SK-N-MC (cell line): Measurements from ENCODE around the gene MMAB.

Experiments used
- DNase-seq: peaks from one replicate; pipeline ENCODE4 v3.0.0-alpha.2; 2011; ENCODE audit warnings: low read depth, low spot score
- H3K27ac ChIP-seq: fragments of 200-600 bp; sonication (generic); 2 replicates; pipeline ENCODE4 v1.5.1; 2016; ENCODE audit warnings: mixed run types
- H3K36me3 ChIP-seq: fragments of 200-600 bp; sonication (generic); 2 replicates; pipeline ENCODE4 v1.6.1; 2017; ENCODE audit warnings: antibody characterized with exemption, low read length, mixed read lengths; ENCODE audit not compliant: insufficient read depth
- H3K4me3 ChIP-seq: fragments of 200-600 bp; sonication (generic); 2 replicates; pipeline ENCODE4 v1.5.1; 2016
- H3K9ac ChIP-seq: fragments of 200-600 bp; sonication (generic); 2 replicates; pipeline ENCODE4 v1.8.0; 2017; ENCODE audit warnings: mixed run types, mixed read lengths; ENCODE audit not compliant: insufficient read length
- H3K9me3 ChIP-seq: fragments of 200-600 bp; sonication (generic); 2 replicates; pipeline ENCODE4 v1.6.1; 2017; ENCODE audit warnings: low read depth, mild to moderate bottlenecking, antibody characterized with exemption, low read length, moderate library complexity, mixed read lengths
- EZH2 ChIP-seq: fragments of 200-600 bp; sonication (generic); IDR thresholded peaks from one replicate; pipeline ENCODE4 v1.6.1; 2017; ENCODE audit warnings: antibody characterized with exemption
- FOXP2 ChIP-seq: optimal IDR thresholded peaks from 2 replicates; pipeline ENCODE3; 2011; ENCODE audit warnings: mild to moderate bottlenecking, moderate library complexity; ENCODE audit not compliant: insufficient read depth; ENCODE audit errors: extremely low read length, control extremely low read depth
- POLR2AphosphoS5 ChIP-seq: IDR thresholded peaks from 2 replicates; pipeline ENCODE4 v1.6.1; 2012; ENCODE audit warnings: mild to moderate bottlenecking, low read depth, low read length, borderline replicate concordance

The MMAB gene

DNA sequence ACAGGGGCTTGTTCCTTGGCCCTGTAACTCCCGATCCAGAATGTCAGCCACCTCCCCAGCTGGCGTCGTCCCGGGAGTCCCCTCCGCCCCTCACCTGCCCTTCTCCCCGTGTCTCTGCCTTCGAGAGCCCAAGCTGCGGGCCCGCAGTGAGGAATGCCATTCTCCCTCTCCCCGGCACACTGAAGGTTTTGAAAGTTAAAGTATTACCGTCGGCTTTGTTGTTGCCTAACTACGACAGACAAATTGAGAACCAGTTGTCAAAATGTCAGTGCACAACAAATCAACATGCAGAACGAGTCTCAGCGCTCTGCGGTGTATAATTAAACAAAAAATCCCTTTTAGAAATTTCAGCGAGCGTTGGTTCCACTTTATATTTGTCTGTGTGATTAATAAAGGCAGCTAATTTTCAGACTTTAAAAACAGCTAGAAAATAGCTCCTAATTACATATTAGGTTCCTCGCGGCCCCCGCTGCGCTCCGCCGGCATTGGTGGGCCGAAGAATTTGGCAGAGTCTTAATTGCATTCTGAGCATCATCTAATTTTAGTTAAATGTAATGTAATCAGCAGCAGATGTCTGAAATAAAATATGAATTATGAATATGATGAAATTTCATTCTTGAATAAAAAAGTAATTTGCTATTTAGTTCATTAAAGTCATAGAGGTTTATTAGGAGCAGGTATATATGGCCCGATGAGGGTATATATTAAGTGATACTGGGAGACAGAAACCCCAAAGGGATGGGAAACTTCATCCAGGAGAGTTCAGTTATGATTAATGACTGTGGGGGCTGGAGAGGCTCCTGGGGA, 40.5 kb upstream of the MMAB start:
- H3K4me3 ChIP-seq: no peak overlapping the region
- H3K36me3 ChIP-seq: no peaks in the 10 kb centered on the region
- no peaks in the 10 kb centered on the region for H3K9me3 ChIP-seq
- TF ChIP-seq FOXP2 (no peak), POLR2AphosphoS5 (no peak), EZH2 (no peak)
- H3K27ac ChIP-seq: no peak overlapping the region
- DNase-seq: no peak
- H3K9ac ChIP-seq: no peak overlapping the region

GRCh38 chr12:109612975-109613502, 39.7 kb upstream of the MMAB start:
- H3K9me3 ChIP-seq: no peaks in the 10 kb centered on the region
- DNase-seq: no peak
- TF ChIP-seq POLR2AphosphoS5: no peak
- no peak for TF ChIP-seq EZH2
- TF ChIP-seq FOXP2: no peak
- H3K27ac ChIP-seq: no peak overlapping the region
- H3K4me3 ChIP-seq: no peak overlapping the region
- no peak overlapping the region for H3K9ac ChIP-seq
- H3K36me3 ChIP-seq: no peaks in the 10 kb centered on the region

- H3K36me3 ChIP-seq: no peaks in the 10 kb centered on the region
- H3K9me3 ChIP-seq: no peaks in the 10 kb centered on the region
- no peak for DNase-seq
Observed at GRCh38 chr12:109612003-109612402, 38.7 kb upstream of the MMAB start.

DNA sequence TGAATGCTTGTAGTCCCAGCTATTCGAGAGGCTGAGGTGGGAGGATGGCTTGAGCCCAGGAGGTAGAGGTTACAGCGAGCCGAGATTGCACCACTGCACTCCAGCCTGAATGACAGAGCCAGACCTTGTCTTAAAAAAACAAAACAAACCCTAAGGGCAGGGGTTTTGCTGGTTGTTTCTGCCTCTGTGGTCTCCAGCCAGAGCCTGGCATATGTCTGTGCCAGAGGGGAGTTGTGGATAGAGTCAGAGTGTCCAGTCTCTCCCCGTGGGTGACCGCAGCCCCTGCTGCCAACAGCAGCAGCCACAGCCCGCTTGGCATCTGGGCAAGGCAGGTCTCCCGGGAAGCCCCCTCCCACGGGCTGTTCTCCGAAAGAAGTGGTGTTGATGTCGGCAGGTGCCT, 37.9 kb upstream of the MMAB start:
- Histone ChIP-seq H3K27ac (no peak overlapping the region), H3K9me3 (no peaks in the 10 kb centered on the region), H3K9ac (no peak overlapping the region), H3K4me3 (no peak overlapping the region), H3K36me3 (no peaks in the 10 kb centered on the region)
- no peak for DNase-seq
- TF ChIP-seq EZH2 (no peak), FOXP2 (no peak), POLR2AphosphoS5 (no peak)

More at GRCh38 chr12:109612003-109612402, 38.7 kb upstream of the MMAB start:
- H3K27ac ChIP-seq: no peak overlapping the region
- no peak overlapping the region for H3K9ac ChIP-seq
- no peak overlapping the region for H3K4me3 ChIP-seq
- no peak for TF ChIP-seq FOXP2
- TF ChIP-seq POLR2AphosphoS5: no peak
- no peak for TF ChIP-seq EZH2

DNA sequence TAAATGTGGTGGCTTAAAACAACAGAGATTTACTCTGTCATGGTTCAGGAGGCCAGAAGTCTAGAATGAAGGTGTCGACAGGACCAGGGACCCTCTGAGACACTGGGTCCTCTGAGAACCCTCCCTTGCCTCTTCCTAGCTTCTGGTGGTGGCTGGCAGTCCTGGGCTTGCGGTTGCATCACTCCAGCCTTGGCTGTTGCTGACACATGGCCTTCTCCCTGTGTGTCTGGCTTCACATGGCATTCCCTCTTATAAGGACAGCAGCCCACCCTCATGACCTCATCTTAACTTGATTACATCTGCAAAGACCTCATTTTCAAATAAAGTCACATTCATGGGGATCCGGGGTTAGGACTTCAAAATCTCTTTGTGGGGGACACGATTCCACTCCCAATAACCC, 37.2 kb upstream of the MMAB start:
- H3K9ac ChIP-seq: no peak overlapping the region
- DNase-seq: no peak
- H3K4me3 ChIP-seq: no peak overlapping the region
- no peaks in the 10 kb centered on the region for H3K36me3 ChIP-seq
- no peak overlapping the region for H3K27ac ChIP-seq
- H3K9me3 ChIP-seq: no peaks in the 10 kb centered on the region
- TF ChIP-seq FOXP2 (no peak), EZH2 (no peak), POLR2AphosphoS5 (no peak)

- Histone ChIP-seq H3K27ac (no peak overlapping the region), H3K9ac (no peak overlapping the region), H3K4me3 (no peak overlapping the region), H3K36me3 (no peaks in the 10 kb centered on the region), H3K9me3 (no peaks in the 10 kb centered on the region)
- TF ChIP-seq FOXP2 (no peak), POLR2AphosphoS5 (no peak)
- DNase-seq: no peak
Observed at GRCh38 chr12:109609342-109609741, 36.0 kb upstream of the MMAB start.

DNA sequence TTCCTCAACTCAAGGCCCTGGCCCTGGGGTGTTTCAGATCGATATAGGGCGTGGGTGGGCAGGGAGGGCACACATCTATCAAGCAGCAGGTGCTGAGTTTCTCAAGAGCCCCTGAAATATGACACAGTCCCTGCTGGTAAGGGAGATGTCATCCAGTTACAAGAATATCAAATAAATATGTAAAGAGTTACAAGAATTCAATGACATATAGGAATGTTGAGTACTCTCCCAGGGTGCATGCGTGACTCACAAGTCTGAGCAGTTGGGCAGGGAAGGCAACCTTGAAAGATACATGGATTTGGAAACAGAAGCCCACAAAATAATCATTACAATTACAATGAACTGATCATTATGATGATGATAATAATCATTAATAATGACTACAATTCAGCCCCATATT, 35.5 kb upstream of the MMAB start:
- no peak overlapping the region for H3K9ac ChIP-seq
- no peak for DNase-seq
- no peak overlapping the region for H3K4me3 ChIP-seq
- no peak overlapping the region for H3K27ac ChIP-seq
- no peaks in the 10 kb centered on the region for H3K9me3 ChIP-seq
- no peak for TF ChIP-seq EZH2
- no peak for TF ChIP-seq FOXP2
- TF ChIP-seq POLR2AphosphoS5: no peak
- H3K36me3 ChIP-seq: no peaks in the 10 kb centered on the region

- Histone ChIP-seq H3K27ac (no peak overlapping the region), H3K9ac (no peak overlapping the region), H3K36me3 (no peaks in the 10 kb centered on the region), H3K4me3 (no peak overlapping the region), H3K9me3 (no peaks in the 10 kb centered on the region)
- TF ChIP-seq EZH2 (no peak), POLR2AphosphoS5 (no peak), FOXP2 (no peak)
- DNase-seq: no peak
Observed at GRCh38 chr12:109608270-109608669, 35.0 kb upstream of the MMAB start.

DNA sequence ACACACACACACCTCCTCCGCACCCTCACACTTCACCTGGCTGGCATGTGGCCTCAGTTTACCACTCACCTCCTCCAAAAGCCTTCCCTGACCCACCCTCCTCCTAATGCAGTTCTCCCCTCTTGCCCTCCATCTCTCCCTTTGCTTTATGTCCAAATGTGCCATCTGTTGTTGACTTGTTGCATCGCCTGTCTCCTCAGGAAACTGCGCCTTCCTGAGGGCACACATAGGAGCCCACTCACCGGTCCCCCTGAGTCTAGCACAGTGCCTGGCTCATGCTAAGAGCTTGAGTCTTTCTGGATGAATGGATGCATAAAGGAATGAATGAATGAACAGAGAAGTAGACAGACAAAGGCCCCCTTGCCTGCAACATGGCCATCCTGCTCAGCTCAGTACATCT, 34.3 kb upstream of the MMAB start:
- H3K9me3 ChIP-seq: no peaks in the 10 kb centered on the region

More for the DNA sequence above, 34.3 kb upstream of the MMAB start:
- Histone ChIP-seq H3K4me3 (no peak overlapping the region), H3K36me3 (no peaks in the 10 kb centered on the region), H3K9ac (no peak overlapping the region), H3K27ac (no peak overlapping the region)
- TF ChIP-seq EZH2: no peak
- no peak for TF ChIP-seq POLR2AphosphoS5
- TF ChIP-seq FOXP2: no peak
- DNase-seq: no peak
